GM12891 (cell line): ENCODE data around the gene RBMS2.

Experiments used
- DNase-seq: peaks from one replicate; pipeline ENCODE4 v3.0.0; 2011; ENCODE audit warnings: low spot score; ENCODE audit not compliant: insufficient read length
- FAIRE-seq: peaks from 2 replicates; lab custom pipeline; 2011; peaks lifted over from hg19 to GRCh38; lab: Jason Lieb, UNC
- PAX5 ChIP-seq: IDR thresholded peaks from 2 replicates; pipeline ENCODE4 v1.6.1; 2011; ENCODE audit warnings: low read length, moderate library complexity, mild to moderate bottlenecking; ENCODE audit not compliant: insufficient read depth, severe bottlenecking
- POLR2A ChIP-seq: IDR thresholded peaks from 2 replicates; pipeline ENCODE4 v1.6.1; 2011; ENCODE audit warnings: low read depth, low read length, control low read depth
- POLR2AphosphoS5 ChIP-seq: IDR thresholded peaks from 2 replicates; pipeline ENCODE4 v1.6.1; 2011; ENCODE audit warnings: low read depth, low read length, control low read depth
- POU2F2 ChIP-seq: IDR thresholded peaks from 2 replicates; pipeline ENCODE4 v1.6.1; 2011; ENCODE audit warnings: low read depth, mild to moderate bottlenecking, control low read depth, low read length, moderate library complexity
- SPI1 ChIP-seq: IDR thresholded peaks from 2 replicates; pipeline ENCODE4 v1.6.1; 2011; ENCODE audit warnings: low read depth, low read length, control low read depth
- TAF1 ChIP-seq: IDR thresholded peaks from 2 replicates; pipeline ENCODE4 v1.6.1; 2011; ENCODE audit warnings: low read depth, low read length, control low read depth

RBMS2 gene

GRCh38 chr12:56637621-56638020, 116.0 kb downstream of the RBMS2 start:
- DNase-seq, result no peak
- FAIRE-seq, result no peak
- TF ChIP-seq POLR2A (no peak), POU2F2 (no peak), POLR2AphosphoS5 (no peak), PAX5 (no peak), SPI1 (no peak), TAF1 (no peak)

- FAIRE-seq (no peak), DNase-seq (no peak)
- no peak for TF ChIP-seq POLR2A
- no peak for TF ChIP-seq TAF1
- no peak for TF ChIP-seq POU2F2
- TF ChIP-seq POLR2AphosphoS5, result no peak
- no peak for TF ChIP-seq PAX5
- no peak for TF ChIP-seq SPI1
These were observed 119.6 kb downstream of the RBMS2 start for GRCh38 chr12:56641219-56641618.

- no peak for DNase-seq
These were observed 123.0 kb downstream of the RBMS2 start for GRCh38 chr12:56644654-56645053.

GRCh38 chr12:56645201-56645716, 123.6 kb downstream of the RBMS2 start:
- no peak for TF ChIP-seq PAX5
- no peak for TF ChIP-seq SPI1
- no peak for TF ChIP-seq POU2F2
- no peak for TF ChIP-seq POLR2AphosphoS5
- no peak for TF ChIP-seq POLR2A
- no peak for TF ChIP-seq TAF1
- FAIRE-seq, result no peak
- no peak for DNase-seq

More at GRCh38 chr12:56644654-56645053, 123.0 kb downstream of the RBMS2 start:
- no peak for FAIRE-seq
- TF ChIP-seq PAX5 (no peak), SPI1 (no peak), POU2F2 (no peak), TAF1 (no peak), POLR2AphosphoS5 (no peak), POLR2A (no peak)
